IPS DF 19.7 (cell line): ENCODE results near the gene PDE4B.
"Not testable (repeated sequence)": the region's sequence is repeated elsewhere in the genome, so short reads cannot be mapped to it uniquely, and the experiment has no call there.

ENCODE experiments used
- DNase-seq: peaks from one replicate; pipeline ENCODE4 v3.0.0-alpha.2; 2013; ENCODE audit warnings: low read depth, low spot score

The PDE4B gene

GRCh38 chr1:65814752-65815151, 22.1 kb downstream of the PDE4B start:
- DNase-seq = no peak

DNA sequence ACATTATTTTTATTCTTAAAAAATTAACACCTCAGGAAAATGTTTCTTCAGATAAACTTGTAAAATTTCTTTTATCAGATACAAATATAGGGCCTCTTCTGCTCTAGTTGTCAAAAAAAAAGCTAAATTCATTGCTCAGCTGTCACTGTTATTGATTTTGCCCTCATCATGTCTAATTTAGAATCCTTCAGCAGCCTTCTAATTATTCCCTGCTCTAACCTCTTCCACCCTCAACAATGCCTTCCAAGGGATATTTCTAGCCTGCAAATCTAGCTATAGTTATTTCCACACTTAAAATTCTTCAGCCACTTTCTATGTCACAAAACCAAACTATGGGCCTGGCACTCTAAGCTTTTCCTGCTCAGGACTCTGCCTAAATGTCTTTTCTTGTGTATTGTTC, 25.2 kb downstream of the PDE4B start:
- no peak for DNase-seq

GRCh38 chr1:65818966-65819365, 26.3 kb downstream of the PDE4B start:
- no peak for DNase-seq

DNA sequence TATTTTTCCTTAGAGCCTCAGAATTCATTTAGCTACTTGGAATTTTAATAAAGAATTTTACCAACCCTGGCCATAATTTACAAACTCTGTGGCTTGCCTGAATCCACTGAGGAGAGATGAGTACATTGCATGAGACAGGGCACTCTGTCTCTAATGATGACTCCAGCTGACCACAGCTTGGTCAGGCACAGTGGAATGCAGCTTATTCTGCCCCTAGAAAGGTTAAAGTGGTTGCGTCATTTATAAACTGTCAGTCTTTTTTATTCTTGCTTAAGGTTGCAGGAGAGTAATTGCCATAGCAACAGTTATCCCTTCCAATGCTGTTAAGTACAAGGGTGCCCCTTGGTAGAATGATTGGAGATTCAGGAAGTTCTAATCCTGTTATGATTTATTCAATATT, 28.3 kb downstream of the PDE4B start:
- DNase-seq = no peak

DNA sequence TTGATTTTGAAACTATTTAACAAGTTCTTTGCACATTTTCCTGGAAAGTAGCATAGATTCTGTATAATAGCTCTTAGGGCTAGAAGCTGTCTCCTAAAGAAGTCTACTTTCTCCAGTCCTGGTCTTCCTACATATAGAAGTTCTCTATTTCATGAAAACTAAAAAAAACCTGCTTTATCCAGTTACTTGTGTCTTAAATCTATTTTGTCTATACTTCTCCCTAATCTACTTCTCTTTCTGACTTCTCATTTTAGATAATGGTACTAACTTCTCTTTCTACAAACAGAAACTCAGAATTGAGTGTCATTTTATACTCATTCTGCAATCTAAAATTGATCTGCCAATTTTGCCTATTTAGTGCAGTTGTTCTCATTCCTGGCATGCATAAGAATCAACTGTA, 28.7 kb downstream of the PDE4B start:
- no peak for DNase-seq

DNA sequence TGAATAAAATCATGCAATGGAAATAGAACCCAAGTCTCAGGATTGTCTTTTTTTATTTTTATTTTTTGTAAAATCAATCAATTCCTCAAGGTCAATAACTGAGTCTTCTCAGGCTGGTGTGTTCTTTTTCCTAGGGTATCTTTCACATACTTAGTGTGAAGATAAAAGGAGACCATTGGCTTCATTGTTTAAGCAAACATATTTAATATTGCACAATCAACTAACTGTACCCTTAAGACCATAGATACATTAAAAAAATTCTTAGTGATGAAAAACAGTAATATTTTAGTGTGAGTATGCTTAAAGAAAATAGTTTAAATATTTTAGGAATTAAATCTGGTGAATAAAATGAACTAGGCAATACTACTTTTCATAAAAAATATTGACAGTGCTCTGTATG, 31.4 kb downstream of the PDE4B start:
- no peak for DNase-seq

GRCh38 chr1:65825741-65826140, 33.0 kb downstream of the PDE4B start:
- no peak for DNase-seq

- DNase-seq = no peak
Observed at GRCh38 chr1:65826782-65827181, 34.1 kb downstream of the PDE4B start.

GRCh38 chr1:65827346-65827745, 34.7 kb downstream of the PDE4B start:
- no peak for DNase-seq

GRCh38 chr1:65830306-65830705, 37.6 kb downstream of the PDE4B start:
- no peak for DNase-seq

GRCh38 chr1:65832296-65832695, 39.6 kb downstream of the PDE4B start:
- DNase-seq = no peak

GRCh38 chr1:65836686-65837085, 44.0 kb downstream of the PDE4B start:
- no peak for DNase-seq

DNA sequence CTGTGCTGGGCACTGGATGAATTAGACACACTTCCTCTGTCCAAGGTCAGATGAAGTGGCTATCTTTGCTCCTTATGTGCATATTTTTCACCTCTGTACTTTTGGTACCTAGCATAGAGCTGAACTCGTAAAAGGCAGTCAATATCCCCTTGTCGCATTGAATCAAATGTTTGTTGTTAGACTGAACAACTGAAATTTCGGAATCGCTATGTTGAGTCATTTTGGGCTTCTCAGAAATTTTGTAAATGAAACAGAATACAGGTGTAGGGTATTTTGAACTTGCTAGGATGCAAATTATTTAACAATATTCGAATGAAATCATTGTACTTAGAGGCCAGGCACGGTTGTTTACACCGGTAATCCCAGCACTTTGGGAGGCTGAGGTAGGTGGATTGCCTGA, 48.0 kb downstream of the PDE4B start:
- no peak for DNase-seq

DNA sequence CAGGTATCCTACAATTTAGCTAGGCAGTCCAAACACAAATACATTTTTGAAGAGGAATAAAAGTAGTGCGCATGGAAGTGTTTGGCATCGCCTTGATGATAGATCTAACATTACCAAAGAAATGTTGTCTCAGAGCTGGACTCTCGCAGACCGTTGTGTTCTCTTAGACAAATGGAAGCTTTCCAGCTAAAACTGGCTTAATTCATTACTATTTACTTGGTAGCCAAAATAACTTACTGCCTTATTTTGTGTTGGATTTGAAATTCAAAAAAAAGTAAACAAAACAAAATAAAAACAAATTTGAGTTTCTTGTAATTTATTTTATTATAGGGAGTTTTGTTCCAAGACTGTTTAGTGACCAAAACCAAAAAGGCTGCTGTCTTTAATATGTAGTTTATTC, 51.6 kb downstream of the PDE4B start:
- no peak for DNase-seq

- no peak for DNase-seq
Observed at GRCh38 chr1:65844821-65845534, 52.3 kb downstream of the PDE4B start.

GRCh38 chr1:65845535-65846060, 52.9 kb downstream of the PDE4B start:
- no peak for DNase-seq

DNA sequence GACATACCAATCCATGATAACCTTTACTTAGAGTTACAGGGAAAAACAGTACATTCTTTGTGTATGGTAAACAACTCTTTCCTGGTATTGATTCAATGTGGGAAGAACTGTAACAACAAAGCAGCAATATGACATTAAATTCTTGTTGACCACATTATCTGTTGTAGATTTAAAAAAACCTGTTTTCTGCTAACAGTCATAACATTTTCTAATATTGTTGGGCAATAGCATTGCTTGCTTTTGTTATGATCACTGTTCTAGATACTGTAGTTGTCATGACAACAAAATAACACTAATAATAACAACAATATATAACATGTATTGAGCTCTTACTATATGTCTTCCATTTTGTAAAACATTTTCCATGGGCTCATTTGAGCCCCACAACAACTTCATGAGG, 54.2 kb downstream of the PDE4B start:
- no peak for DNase-seq

DNA sequence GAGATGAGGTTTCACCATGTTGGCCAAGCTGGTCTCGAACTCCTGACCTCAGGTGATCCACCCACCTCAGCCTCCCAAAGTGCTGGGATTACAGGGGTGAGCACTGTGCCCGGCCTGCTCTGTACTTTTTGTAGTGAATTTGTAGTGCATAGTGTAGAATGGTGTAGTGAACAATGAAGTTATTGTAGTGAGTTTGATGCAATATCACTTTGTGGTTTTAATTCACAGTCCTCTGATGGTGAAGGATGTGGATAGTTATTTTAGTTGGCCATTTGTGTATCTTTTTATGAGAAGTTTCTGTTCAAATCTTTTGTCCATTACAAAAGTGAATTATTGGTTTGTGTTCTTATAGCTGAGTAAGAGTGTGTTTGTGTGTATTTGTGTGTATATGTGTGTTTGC, 57.6 kb downstream of the PDE4B start:
- no peak for DNase-seq

DNA sequence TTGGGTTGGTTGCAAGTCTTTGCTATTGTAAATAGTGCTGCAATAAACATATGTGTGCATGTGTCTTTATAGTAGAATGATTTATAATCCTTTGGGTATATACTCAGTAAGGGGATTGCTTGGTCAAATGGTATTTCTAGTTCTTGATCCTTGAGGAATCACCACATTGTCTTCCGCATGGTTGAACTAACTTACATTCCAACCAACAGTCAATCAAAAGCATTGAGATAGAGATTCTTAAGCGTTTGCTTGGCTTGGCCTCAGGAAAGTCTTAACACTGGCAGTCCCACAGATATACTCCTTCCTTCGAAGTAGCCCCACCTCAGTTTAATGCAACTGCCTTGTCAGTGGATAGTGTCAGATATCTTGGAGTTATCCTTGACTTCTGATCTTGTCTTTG, 63.9 kb downstream of the PDE4B start:
- not testable (repeated sequence) for DNase-seq

DNA sequence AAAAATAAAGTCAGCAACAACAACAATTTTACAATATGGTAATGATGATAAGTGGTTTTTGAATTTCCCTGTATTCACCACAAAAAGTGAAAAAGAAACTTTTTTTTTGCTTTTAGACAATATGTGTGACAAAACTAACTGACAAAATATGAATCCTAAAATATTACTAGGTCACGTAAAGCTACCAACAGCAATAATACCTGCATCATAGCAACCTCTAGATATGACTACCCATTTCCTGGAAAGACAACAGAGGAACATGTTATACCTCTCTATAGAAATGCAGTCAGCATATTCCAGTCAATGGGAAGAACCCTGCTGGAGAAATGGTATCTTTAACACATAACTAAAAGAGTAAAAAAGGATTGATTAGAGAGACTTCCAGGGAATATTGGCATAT, 73.7 kb downstream of the PDE4B start:
- no peak for DNase-seq

GRCh38 chr1:65872301-65872700, 79.6 kb downstream of the PDE4B start:
- DNase-seq = no peak

GRCh38 chr1:65878342-65878741, 85.6 kb downstream of the PDE4B start:
- not testable (repeated sequence) for DNase-seq

GRCh38 chr1:65880611-65881010, 87.9 kb downstream of the PDE4B start:
- DNase-seq = no peak

DNA sequence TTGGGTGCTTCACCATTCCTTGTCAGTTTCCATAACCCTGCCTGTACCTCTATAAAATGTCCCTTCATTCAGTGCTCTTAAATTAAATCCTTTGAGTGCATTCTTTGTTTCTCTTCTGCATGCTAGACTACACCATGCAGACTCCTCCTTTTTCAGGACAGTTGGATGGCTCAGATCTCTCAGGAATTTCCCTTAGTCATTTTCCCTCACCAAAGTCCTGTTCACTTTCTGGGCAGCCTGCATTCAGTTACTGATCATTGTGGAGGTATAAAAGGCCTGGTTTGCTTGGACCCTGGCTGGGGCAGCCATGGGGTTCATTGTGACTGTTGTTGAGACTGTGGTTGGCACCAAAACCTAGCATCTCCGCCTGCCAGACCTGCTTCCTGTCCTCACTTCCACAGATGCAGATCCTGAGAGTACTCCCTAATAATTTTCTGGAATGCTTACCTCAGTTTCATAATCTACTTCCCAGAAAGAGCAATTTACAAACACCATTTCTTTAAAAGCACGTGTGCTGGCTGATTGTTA, 88.4 kb downstream of the PDE4B start:
- no peak for DNase-seq
